Neural cell (in vitro differentiated cells): Measurements from ENCODE around the gene ZNF346. TPM values are rescaled to one million over a fixed set of nuclear protein-coding genes. Genes with fewer than 3 reads are reported as not detected.

ENCODE experiments used
- H2AFZ ChIP-seq: fragments of 200-600, 300-800 bp; sonication (generic), shearing (Covaris generic); 2 replicates; pipeline ENCODE4 v1.6.0; 2014; ENCODE audit warnings: low read depth, mild to moderate bottlenecking, antibody characterized with exemption, low read length, moderate library complexity
- H3F3A ChIP-seq: fragments of 200-600 bp; shearing (Covaris generic); 2 replicates; pipeline ENCODE4 v1.6.1; 2016; ENCODE audit warnings: mild to moderate bottlenecking, moderate library complexity, mixed read lengths, antibody characterized with exemption, low read length; ENCODE audit not compliant: insufficient read depth, poor library complexity, severe bottlenecking
- H3K27ac ChIP-seq: fragments of 200-600, 300-800 bp; sonication (generic), shearing (Covaris generic); 2 replicates; pipeline ENCODE4 v1.5.1; 2014; ENCODE audit warnings: mild to moderate bottlenecking, low read length, moderate library complexity
- H3K27me3 ChIP-seq: fragments of 300-800, 200-600 bp; sonication (generic), shearing (Covaris generic); 2 replicates; pipeline ENCODE4 v1.6.0; 2014; ENCODE audit warnings: mild to moderate bottlenecking, low read depth, low read length, moderate library complexity; ENCODE audit not compliant: insufficient read depth
- H3K36me3 ChIP-seq: fragments of 300-800, 200-600 bp; sonication (generic), shearing (Covaris generic); 2 replicates; pipeline ENCODE4 v1.5.1; 2014; ENCODE audit warnings: mild to moderate bottlenecking, antibody characterized with exemption, low read length, moderate library complexity; ENCODE audit not compliant: insufficient read depth
- H3K4me2 ChIP-seq: fragments of 300-800, 200-600 bp; sonication (generic), shearing (Covaris generic); 2 replicates; pipeline ENCODE4 v1.6.0; 2014; ENCODE audit warnings: mild to moderate bottlenecking, low read length
- H3K4me3 ChIP-seq: fragments of 300-800, 200-600 bp; sonication (generic), shearing (Covaris generic); 2 replicates; pipeline ENCODE4 v1.5.1; 2014; ENCODE audit warnings: mild to moderate bottlenecking, low read length, moderate library complexity
- H3K79me2 ChIP-seq: fragments of 200-600 bp; shearing (Covaris generic); replicated peaks from 2 replicates; pipeline ENCODE4 v1.6.0; 2014; ENCODE audit warnings: mild to moderate bottlenecking, low read length, moderate library complexity; ENCODE audit not compliant: insufficient read depth
- H3K9ac ChIP-seq: fragments of 300-800, 200-600 bp; sonication (generic), shearing (Covaris generic); 2 replicates; pipeline ENCODE4 v1.6.1; 2016; ENCODE audit warnings: mild to moderate bottlenecking, low read length, mixed read lengths
- H3K9me2 ChIP-seq: fragments of 200-600 bp; shearing (Covaris generic); 2 replicates; pipeline ENCODE4 v1.6.1; 2016; ENCODE audit warnings: mild to moderate bottlenecking, low read length, mixed read lengths; ENCODE audit not compliant: insufficient read depth
- H3K9me3 ChIP-seq: fragments of 200-600, 300-800 bp; sonication (generic), shearing (Covaris generic); 2 replicates; pipeline ENCODE4 v1.6.1; 2016; ENCODE audit warnings: mild to moderate bottlenecking, mixed run types, low read length, moderate library complexity, mixed read lengths
- H4K20me1 ChIP-seq: fragments of 200-600 bp; shearing (Covaris generic); 2 replicates; pipeline ENCODE4 v1.6.1; 2016; ENCODE audit warnings: mild to moderate bottlenecking, mixed run types; ENCODE audit not compliant: insufficient read depth
- EP300 ChIP-seq: fragments of 450-650 bp; conservative IDR thresholded peaks from 2 replicates; pipeline ENCODE4 v1.6.1; 2014; ENCODE audit warnings: antibody characterized with exemption, mild to moderate bottlenecking, moderate library complexity; ENCODE audit not compliant: poor library complexity, severe bottlenecking
- EZH2 ChIP-seq: fragments of 200-600, 300-800 bp; shearing (Covaris generic), sonication (generic); IDR thresholded peaks from 2 replicates; pipeline ENCODE4 v1.6.1; 2014; ENCODE audit warnings: antibody characterized with exemption, low read length, borderline replicate concordance, mild to moderate bottlenecking; ENCODE audit not compliant: insufficient read depth, poor library complexity, severe bottlenecking
- MXI1 ChIP-seq: fragments of 450-650 bp; conservative IDR thresholded peaks from 2 replicates; pipeline ENCODE4 v1.6.1; 2014; ENCODE audit warnings: antibody characterized with exemption, mild to moderate bottlenecking; ENCODE audit not compliant: poor library complexity, severe bottlenecking
- POLR2AphosphoS5 ChIP-seq: IDR thresholded peaks from 2 replicates; pipeline ENCODE4 v1.6.1; 2012
- RAD21 ChIP-seq: fragments of 450-650 bp; conservative IDR thresholded peaks from 2 replicates; pipeline ENCODE4 v1.6.1; 2014; ENCODE audit warnings: antibody characterized with exemption, mild to moderate bottlenecking, moderate library complexity
- SMC3 ChIP-seq: fragments of 450-650 bp; conservative IDR thresholded peaks from 2 replicates; pipeline ENCODE4 v1.6.1; 2014; ENCODE audit warnings: antibody characterized with exemption, mild to moderate bottlenecking, moderate library complexity; ENCODE audit not compliant: poor library complexity
- TAF1 ChIP-seq: IDR thresholded peaks from 2 replicates; pipeline ENCODE4 v1.6.1; 2012; ENCODE audit warnings: low read depth
- polyA plus RNA-seq: library from polyadenylated mRNA; depleted of rRNA; stranded (reverse); fragments of >200 nt; gene quantifications from 2 replicates; pipeline ENCODE4 v1.2.3, GENCODE V29; 2014
- TF ChIP-seq, protein P1 (sequence below): IDR thresholded peaks from 2 replicates; pipeline ENCODE4 v1.6.1; 2012; ENCODE audit warnings: borderline replicate concordance
- TF ChIP-seq, protein P2 (sequence below): fragments of 450-650 bp; IDR thresholded peaks from 2 replicates; pipeline ENCODE4 v1.5.1; 2014; ENCODE audit warnings: antibody characterized with exemption, mild to moderate bottlenecking, moderate library complexity; ENCODE audit not compliant: poor library complexity, severe bottlenecking

ZNF346 gene
- polyA plus RNA-seq, 1 donor from 2014 or later = 40.1 TPM

DNA sequence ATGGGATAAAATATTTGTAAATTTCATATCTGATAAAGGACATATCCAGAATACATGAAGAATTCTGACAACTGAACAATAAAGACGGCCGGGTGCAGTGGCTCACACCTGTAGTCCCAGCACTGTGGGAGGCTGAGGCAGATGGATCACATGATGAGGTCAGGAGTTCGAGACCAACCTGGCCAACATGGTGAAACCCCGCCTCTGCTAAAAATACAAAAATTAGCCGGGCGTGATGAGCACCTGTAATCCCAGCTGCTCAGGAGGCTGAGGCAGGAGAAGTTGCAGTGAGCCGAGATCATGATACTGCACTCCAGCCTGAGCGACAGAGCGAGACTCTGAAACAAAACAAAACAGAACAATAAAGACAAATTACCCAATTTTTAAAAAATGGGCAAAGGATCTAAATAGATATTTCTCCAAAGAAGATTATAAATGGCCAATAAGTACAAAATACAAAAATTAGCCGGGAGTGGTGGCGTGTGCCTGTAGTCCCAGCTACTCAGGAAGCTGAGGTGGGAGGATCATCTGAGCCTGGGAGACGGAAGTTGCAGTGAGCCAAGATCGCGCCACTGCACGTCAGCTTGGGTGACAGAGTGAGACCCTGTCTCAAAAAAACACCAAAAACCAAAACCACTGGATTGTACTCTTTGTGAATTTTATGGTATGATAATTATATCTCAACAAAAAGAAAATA is 101.4 kb downstream of the ZNF346 start:
- TF ChIP-seq EZH2 (no peak), RAD21 (no peak), POLR2AphosphoS5 (no peak), MXI1 (no peak), EP300 (no peak), SMC3 (no peak), TAF1 (no peak)
- TF ChIP-seq, protein P1, sequence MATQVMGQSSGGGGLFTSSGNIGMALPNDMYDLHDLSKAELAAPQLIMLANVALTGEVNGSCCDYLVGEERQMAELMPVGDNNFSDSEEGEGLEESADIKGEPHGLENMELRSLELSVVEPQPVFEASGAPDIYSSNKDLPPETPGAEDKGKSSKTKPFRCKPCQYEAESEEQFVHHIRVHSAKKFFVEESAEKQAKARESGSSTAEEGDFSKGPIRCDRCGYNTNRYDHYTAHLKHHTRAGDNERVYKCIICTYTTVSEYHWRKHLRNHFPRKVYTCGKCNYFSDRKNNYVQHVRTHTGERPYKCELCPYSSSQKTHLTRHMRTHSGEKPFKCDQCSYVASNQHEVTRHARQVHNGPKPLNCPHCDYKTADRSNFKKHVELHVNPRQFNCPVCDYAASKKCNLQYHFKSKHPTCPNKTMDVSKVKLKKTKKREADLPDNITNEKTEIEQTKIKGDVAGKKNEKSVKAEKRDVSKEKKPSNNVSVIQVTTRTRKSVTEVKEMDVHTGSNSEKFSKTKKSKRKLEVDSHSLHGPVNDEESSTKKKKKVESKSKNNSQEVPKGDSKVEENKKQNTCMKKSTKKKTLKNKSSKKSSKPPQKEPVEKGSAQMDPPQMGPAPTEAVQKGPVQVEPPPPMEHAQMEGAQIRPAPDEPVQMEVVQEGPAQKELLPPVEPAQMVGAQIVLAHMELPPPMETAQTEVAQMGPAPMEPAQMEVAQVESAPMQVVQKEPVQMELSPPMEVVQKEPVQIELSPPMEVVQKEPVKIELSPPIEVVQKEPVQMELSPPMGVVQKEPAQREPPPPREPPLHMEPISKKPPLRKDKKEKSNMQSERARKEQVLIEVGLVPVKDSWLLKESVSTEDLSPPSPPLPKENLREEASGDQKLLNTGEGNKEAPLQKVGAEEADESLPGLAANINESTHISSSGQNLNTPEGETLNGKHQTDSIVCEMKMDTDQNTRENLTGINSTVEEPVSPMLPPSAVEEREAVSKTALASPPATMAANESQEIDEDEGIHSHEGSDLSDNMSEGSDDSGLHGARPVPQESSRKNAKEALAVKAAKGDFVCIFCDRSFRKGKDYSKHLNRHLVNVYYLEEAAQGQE = no peak
- TF ChIP-seq, protein P2, sequence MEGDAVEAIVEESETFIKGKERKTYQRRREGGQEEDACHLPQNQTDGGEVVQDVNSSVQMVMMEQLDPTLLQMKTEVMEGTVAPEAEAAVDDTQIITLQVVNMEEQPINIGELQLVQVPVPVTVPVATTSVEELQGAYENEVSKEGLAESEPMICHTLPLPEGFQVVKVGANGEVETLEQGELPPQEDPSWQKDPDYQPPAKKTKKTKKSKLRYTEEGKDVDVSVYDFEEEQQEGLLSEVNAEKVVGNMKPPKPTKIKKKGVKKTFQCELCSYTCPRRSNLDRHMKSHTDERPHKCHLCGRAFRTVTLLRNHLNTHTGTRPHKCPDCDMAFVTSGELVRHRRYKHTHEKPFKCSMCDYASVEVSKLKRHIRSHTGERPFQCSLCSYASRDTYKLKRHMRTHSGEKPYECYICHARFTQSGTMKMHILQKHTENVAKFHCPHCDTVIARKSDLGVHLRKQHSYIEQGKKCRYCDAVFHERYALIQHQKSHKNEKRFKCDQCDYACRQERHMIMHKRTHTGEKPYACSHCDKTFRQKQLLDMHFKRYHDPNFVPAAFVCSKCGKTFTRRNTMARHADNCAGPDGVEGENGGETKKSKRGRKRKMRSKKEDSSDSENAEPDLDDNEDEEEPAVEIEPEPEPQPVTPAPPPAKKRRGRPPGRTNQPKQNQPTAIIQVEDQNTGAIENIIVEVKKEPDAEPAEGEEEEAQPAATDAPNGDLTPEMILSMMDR = no peak
- H3K27ac ChIP-seq = no peak overlapping the region
- H3F3A ChIP-seq = no peaks in the 10 kb centered on the region
- H3K36me3 ChIP-seq = no peaks in the 10 kb centered on the region
- no peaks in the 10 kb centered on the region for H3K27me3 ChIP-seq
- H4K20me1 ChIP-seq = no peaks in the 10 kb centered on the region
- H3K4me3 ChIP-seq = no peak overlapping the region
- H3K9ac ChIP-seq = no peak overlapping the region
- H3K79me2 ChIP-seq = no peaks in the 10 kb centered on the region
- no peak overlapping the region for H3K4me2 ChIP-seq
- H3K9me3 ChIP-seq = no peaks in the 10 kb centered on the region
- H3K9me2 ChIP-seq = no peaks in the 10 kb centered on the region
- H2AFZ ChIP-seq = no peak overlapping the region

DNA sequence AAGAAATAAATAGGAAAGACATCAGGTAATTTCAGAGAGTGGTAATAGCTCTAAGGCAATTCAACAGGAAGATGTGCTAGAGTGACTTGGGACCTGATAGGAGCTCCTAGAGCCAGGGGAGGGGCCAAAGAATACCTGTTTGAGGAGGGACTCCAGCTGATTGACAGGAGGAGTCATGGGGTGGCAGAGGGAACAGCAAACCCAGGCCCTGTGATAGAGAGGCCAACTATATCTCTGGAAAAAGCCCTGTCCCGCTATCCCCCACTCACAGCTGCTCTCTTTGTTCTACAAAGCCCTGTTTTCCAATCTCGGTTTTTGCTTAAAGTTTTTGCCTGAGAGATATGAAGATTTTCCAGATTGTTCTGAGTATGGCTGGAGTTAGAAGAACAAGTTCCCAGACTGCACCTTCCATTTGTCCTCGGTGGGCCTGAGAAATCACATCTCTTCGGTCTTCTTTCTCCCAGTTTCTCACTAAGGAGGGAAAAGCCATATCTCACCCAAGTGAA is 102.0 kb downstream of the ZNF346 start:
- H3K9me3 ChIP-seq = no peaks in the 10 kb centered on the region
- no peak for TF ChIP-seq POLR2AphosphoS5
- no peak overlapping the region for H3K27ac ChIP-seq
- no peaks in the 10 kb centered on the region for H3K27me3 ChIP-seq
- no peaks in the 10 kb centered on the region for H3K79me2 ChIP-seq
- no peaks in the 10 kb centered on the region for H3K9me2 ChIP-seq
- H3K4me3 ChIP-seq = no peak overlapping the region
- no peak overlapping the region for H2AFZ ChIP-seq
- no peaks in the 10 kb centered on the region for H4K20me1 ChIP-seq
- H3F3A ChIP-seq = no peaks in the 10 kb centered on the region
- H3K9ac ChIP-seq = no peak overlapping the region
- no peak overlapping the region for H3K4me2 ChIP-seq
- H3K36me3 ChIP-seq = no peaks in the 10 kb centered on the region
